GM18519 (cell line): Measurements from ENCODE around the gene PAM16.
"Not testable (repeated sequence)": the region's sequence is repeated elsewhere in the genome, so short reads cannot be mapped to it uniquely, and the experiment has no call there.

ENCODE experiments used
- ATAC-seq: cut with Tn5 transposase; IDR thresholded peaks from one replicate; pipeline ENCODE4 v1.9.1; 2021; ENCODE audit warnings: mild to moderate bottlenecking, moderate library complexity; ENCODE audit not compliant: unreplicated experiment, low FRiP score

PAM16 gene

GRCh38 chr16:4350787-4351659 is at the start of gene PAM16:
TSS of gene PAM16 (minus strand) at chr16:4351321. CDS start at chr16:4351234, 87 bp downstream.
- ATAC-seq: peak; percentile 82

GRCh38 chr16:4399001-4399730 is 48.0 kb upstream of the PAM16 start:
- no peak for ATAC-seq

GRCh38 chr16:4395055-4395726 is 44.1 kb upstream of the PAM16 start:
- ATAC-seq: no peak

- ATAC-seq: not testable (repeated sequence)
Measured at GRCh38 chr16:4393850-4394249, 42.7 kb upstream of the PAM16 start.

- ATAC-seq: no peak
Measured at GRCh38 chr16:4393240-4393600, 42.1 kb upstream of the PAM16 start.

GRCh38 chr16:4392382-4393239 is 41.5 kb upstream of the PAM16 start:
- ATAC-seq: no peak

GRCh38 chr16:4391631-4392381 is 40.7 kb upstream of the PAM16 start:
- ATAC-seq: no peak

GRCh38 chr16:4390266-4391260 is 39.4 kb upstream of the PAM16 start:
- no peak for ATAC-seq

GRCh38 chr16:4389051-4389955 is 38.2 kb upstream of the PAM16 start:
- ATAC-seq: no peak

GRCh38 chr16:4388271-4389021 is 37.3 kb upstream of the PAM16 start:
- no peak for ATAC-seq

- no peak for ATAC-seq
Measured at GRCh38 chr16:4387781-4388180, 36.7 kb upstream of the PAM16 start.

GRCh38 chr16:4386951-4387565 is 35.9 kb upstream of the PAM16 start:
- no peak for ATAC-seq

GRCh38 chr16:4386451-4386805 is 35.3 kb upstream of the PAM16 start:
- no peak for ATAC-seq

GRCh38 chr16:4385789-4386450 is 34.8 kb upstream of the PAM16 start:
- ATAC-seq: no peak

GRCh38 chr16:4385066-4385788 is 34.1 kb upstream of the PAM16 start:
- ATAC-seq: no peak
